Liver (tissue), 9 donors: Measurements from ENCODE around the gene MAGEC1. TPM values are rescaled to one million over a fixed set of nuclear protein-coding genes. Genes with fewer than 3 reads are reported as not detected.

ENCODE experiments used
- DNase-seq: peaks from one replicate; pipeline ENCODE4 v3.0.0-alpha.2; 2017; ENCODE audit warnings: low spot score
- H3K27ac ChIP-seq, 2 donors: one replicate each; pipeline ENCODE4 v1.7.0; 2013; ENCODE audit warnings: inconsistent platforms in 2 of 2, low read length in 2 of 2, control low read depth in 1 of 2, low read depth in 1 of 2, mild to moderate bottlenecking in 1 of 2
- H3K27me3 ChIP-seq, 4 donors: one replicate each; pipeline versions ENCODE4 v1.6.1 to v1.7.0; 2013; ENCODE audit warnings: low read length in 3 of 4, inconsistent platforms in 1 of 4, mild to moderate bottlenecking in 1 of 4, moderate library complexity in 1 of 4; ENCODE audit not compliant: control insufficient read depth in 4 of 4, insufficient read depth in 4 of 4
- H3K36me3 ChIP-seq, 4 donors: one replicate each; pipeline versions ENCODE4 v1.6.1 to v1.7.0; 2013; ENCODE audit warnings: low read length in 3 of 4, mild to moderate bottlenecking in 3 of 4, low read depth in 1 of 4, moderate library complexity in 1 of 4; ENCODE audit not compliant: control insufficient read depth in 4 of 4, insufficient read depth in 3 of 4
- H3K4me1 ChIP-seq, 4 donors: one replicate each; pipeline versions ENCODE4 v1.6.1 to v1.7.0; 2013; ENCODE audit warnings: low read length in 3 of 4, mild to moderate bottlenecking in 3 of 4, moderate library complexity in 1 of 4; ENCODE audit not compliant: control insufficient read depth in 4 of 4, insufficient read depth in 4 of 4
- H3K4me3 ChIP-seq, 3 donors: one replicate each; pipeline versions ENCODE4 v1.6.1 to v1.7.0; 2013; ENCODE audit warnings: low read length in 3 of 3, control low read depth in 1 of 3, low read depth in 1 of 3, mild to moderate bottlenecking in 1 of 3
- H3K9ac ChIP-seq, 2 donors: one replicate each; pipeline ENCODE4 v1.7.0; 2013; ENCODE audit warnings: low read length in 2 of 2, mild to moderate bottlenecking in 2 of 2, moderate library complexity in 2 of 2, control low read depth in 1 of 2, low read depth in 1 of 2
- H3K9me3 ChIP-seq, 4 donors: one replicate each; pipeline versions ENCODE4 v1.6.1 to v1.7.0; 2013; ENCODE audit warnings: low read length in 3 of 4; ENCODE audit not compliant: control insufficient read depth in 4 of 4
- CTCF ChIP-seq: fragments of 150-350 bp; IDR thresholded peaks from 2 replicates; pipeline ENCODE4 v1.5.1; 2017; ENCODE audit warnings: improper control_type of control experiment, low read depth, low read length; ENCODE audit not compliant: missing input control
- EGR1 ChIP-seq, 2 donors: IDR thresholded peaks; 2 replicates each; pipeline ENCODE4 v1.6.1; 2016 to 2018; ENCODE audit warnings: antibody characterized with exemption in 2 of 2, low read depth in 2 of 2
- FOXA1 ChIP-seq: IDR thresholded peaks from 2 replicates; pipeline ENCODE4 v1.6.1; 2016; ENCODE audit warnings: antibody characterized with exemption
- FOXA2 ChIP-seq: IDR thresholded peaks from 2 replicates; pipeline ENCODE4 v1.6.1; 2016; ENCODE audit warnings: antibody characterized with exemption
- GABPA ChIP-seq, 2 donors: IDR thresholded peaks in 1 of 2; conservative IDR thresholded peaks in 1 of 2; 2 replicates each; pipeline ENCODE4 v1.6.1; 2016; ENCODE audit warnings: antibody characterized with exemption in 2 of 2, mild to moderate bottlenecking in 1 of 2, moderate library complexity in 1 of 2
- HNF4A ChIP-seq, 2 donors: conservative IDR thresholded peaks; 2 replicates each; pipeline ENCODE4 v1.6.1; 2016; ENCODE audit warnings: antibody characterized with exemption in 2 of 2, mild to moderate bottlenecking in 2 of 2
- HNF4G ChIP-seq: IDR thresholded peaks from 2 replicates; pipeline ENCODE4 v1.6.1; 2016; ENCODE audit warnings: antibody characterized with exemption
- JUND ChIP-seq, 2 donors: IDR thresholded peaks; 2 replicates each; pipeline ENCODE4 v1.6.1; 2016; ENCODE audit warnings: antibody characterized with exemption in 2 of 2
- MAX ChIP-seq: IDR thresholded peaks from 2 replicates; pipeline ENCODE4 v1.6.1; 2016; ENCODE audit warnings: antibody characterized with exemption
- NR2F2 ChIP-seq: IDR thresholded peaks from 2 replicates; pipeline ENCODE4 v1.6.1; 2016; ENCODE audit warnings: antibody characterized with exemption
- RAD21 ChIP-seq, 2 donors: IDR thresholded peaks; 2 replicates each; pipeline ENCODE4 v1.6.1; 2016; ENCODE audit warnings: antibody characterized with exemption in 2 of 2, mild to moderate bottlenecking in 2 of 2
- RXRA ChIP-seq, 2 donors: IDR thresholded peaks; 2 replicates each; pipeline ENCODE4 v1.6.1; 2017 to 2018; ENCODE audit warnings: antibody characterized with exemption in 2 of 2, mild to moderate bottlenecking in 1 of 2
- SP1 ChIP-seq: IDR thresholded peaks from 2 replicates; pipeline ENCODE4 v1.6.1; 2018; ENCODE audit warnings: antibody characterized with exemption, mild to moderate bottlenecking
- TAF1 ChIP-seq: conservative IDR thresholded peaks from 2 replicates; pipeline ENCODE4 v1.6.1; 2016; ENCODE audit warnings: antibody characterized with exemption, mild to moderate bottlenecking
- YY1 ChIP-seq: IDR thresholded peaks from 2 replicates; pipeline ENCODE4 v1.6.1; 2016; ENCODE audit warnings: antibody characterized with exemption, mild to moderate bottlenecking
- whole genome bisulfite sequencing: extraction: QIAGEN DNeasy Blood & Tissue Kit; methylation state at CpG from one replicate; pipeline ENCODE4 v1.1.7; 2013; 5-methylcytosine and 5-hydroxymethylcytosine counted together
- polyA plus RNA-seq, 2 donors: library from polyadenylated mRNA; stranded (reverse) in 1 of 2; unstranded in 1 of 2; fragments of 200-250 nt in 1 of 2; fragments of >200 nt in 1 of 2; fragmentation: Nextera tagmentation in 1 of 2; extraction: Ambion mirVana in 1 of 2; gene quantifications; one replicate each; pipeline versions ENCODE4 v1.2.1 to v1.2.3, GENCODE V29; 2013 to 2015
- total RNA-seq, 2 donors: library from RNA; depleted of rRNA; stranded (reverse); fragments of >200 nt; gene quantifications; one replicate each; pipeline ENCODE4 v1.2.3, GENCODE V29; 2014
- TF ChIP-seq, protein P1 (sequence below): IDR thresholded peaks from 2 replicates; pipeline ENCODE4 v1.6.1; 2016; ENCODE audit warnings: antibody characterized with exemption, mild to moderate bottlenecking
- TF ChIP-seq, protein P2 (sequence below): IDR thresholded peaks from 2 replicates; pipeline ENCODE4 v1.6.1; 2016; ENCODE audit warnings: antibody characterized with exemption
- TF ChIP-seq, protein P3 (sequence below): IDR thresholded peaks from 2 replicates; pipeline ENCODE4 v1.6.1; 2016; ENCODE audit warnings: antibody characterized with exemption
- donor health status: healthy.
- donor health status: healthy.
- donor health status: healthy.
- donor health status: healthy.
- donor health status: healthy.

MAGEC1 gene
- total and polyA plus RNA-seq, 4 donors = not detected

DNA sequence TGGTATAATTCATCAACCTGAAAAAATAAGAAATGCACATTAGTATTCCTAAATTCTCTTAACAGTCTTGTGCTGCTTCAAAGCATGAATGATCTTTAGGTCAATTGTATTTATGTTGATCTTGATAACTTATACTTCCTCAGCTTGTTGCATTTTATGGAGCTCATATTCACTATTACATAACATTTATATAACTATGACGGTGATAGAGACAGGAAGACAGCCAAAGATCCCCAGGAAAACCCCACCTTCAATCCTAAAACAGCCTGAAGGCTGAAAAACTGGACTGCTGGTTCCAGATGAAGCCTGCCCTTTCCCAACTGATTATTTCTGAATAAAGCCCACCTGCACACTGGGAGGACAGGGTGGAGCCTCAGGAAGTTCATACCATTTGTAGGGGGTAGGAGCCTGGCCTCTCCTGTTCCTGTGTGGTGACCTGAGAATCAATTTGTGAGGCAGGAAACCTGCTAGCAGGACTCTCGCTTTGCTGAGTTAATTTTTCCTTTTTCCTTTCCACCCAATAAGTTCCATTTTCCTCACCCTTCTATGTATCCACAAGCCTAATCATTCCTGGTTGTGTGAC is 30.5 kb downstream of the MAGEC1 start:
- Histone ChIP-seq H3K9me3 (no peaks in the 10 kb centered on the region), H3K36me3 (no peaks in the 10 kb centered on the region), H3K4me1 (no peaks in the 10 kb centered on the region), H3K4me3 (no peak overlapping the region), H3K27me3 (no peaks in the 10 kb centered on the region), H3K9ac (no peak overlapping the region), H3K27ac (no peak overlapping the region)
- WGBS = 49% methylated on average over 2 of the region's 2 CpGs
- no peak for DNase-seq
- no peak for TF ChIP-seq HNF4A (conservative IDR thresholded peaks at IDR 0.05)
- TF ChIP-seq HNF4G = no peak
- TF ChIP-seq SP1 = no peak
- TF ChIP-seq GABPA (IDR thresholded peaks at IDR 0.05 in 1 of 2, conservative IDR thresholded peaks at IDR 0.05 in 1 of 2) = no peak
- no peak for TF ChIP-seq FOXA1
- no peak for TF ChIP-seq NR2F2
- TF ChIP-seq, protein P1, sequence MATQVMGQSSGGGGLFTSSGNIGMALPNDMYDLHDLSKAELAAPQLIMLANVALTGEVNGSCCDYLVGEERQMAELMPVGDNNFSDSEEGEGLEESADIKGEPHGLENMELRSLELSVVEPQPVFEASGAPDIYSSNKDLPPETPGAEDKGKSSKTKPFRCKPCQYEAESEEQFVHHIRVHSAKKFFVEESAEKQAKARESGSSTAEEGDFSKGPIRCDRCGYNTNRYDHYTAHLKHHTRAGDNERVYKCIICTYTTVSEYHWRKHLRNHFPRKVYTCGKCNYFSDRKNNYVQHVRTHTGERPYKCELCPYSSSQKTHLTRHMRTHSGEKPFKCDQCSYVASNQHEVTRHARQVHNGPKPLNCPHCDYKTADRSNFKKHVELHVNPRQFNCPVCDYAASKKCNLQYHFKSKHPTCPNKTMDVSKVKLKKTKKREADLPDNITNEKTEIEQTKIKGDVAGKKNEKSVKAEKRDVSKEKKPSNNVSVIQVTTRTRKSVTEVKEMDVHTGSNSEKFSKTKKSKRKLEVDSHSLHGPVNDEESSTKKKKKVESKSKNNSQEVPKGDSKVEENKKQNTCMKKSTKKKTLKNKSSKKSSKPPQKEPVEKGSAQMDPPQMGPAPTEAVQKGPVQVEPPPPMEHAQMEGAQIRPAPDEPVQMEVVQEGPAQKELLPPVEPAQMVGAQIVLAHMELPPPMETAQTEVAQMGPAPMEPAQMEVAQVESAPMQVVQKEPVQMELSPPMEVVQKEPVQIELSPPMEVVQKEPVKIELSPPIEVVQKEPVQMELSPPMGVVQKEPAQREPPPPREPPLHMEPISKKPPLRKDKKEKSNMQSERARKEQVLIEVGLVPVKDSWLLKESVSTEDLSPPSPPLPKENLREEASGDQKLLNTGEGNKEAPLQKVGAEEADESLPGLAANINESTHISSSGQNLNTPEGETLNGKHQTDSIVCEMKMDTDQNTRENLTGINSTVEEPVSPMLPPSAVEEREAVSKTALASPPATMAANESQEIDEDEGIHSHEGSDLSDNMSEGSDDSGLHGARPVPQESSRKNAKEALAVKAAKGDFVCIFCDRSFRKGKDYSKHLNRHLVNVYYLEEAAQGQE = no peak
- no peak for TF ChIP-seq RAD21 (IDR thresholded peaks at IDR 0.05)
- no peak for TF ChIP-seq TAF1
- no peak for TF ChIP-seq EGR1 (IDR thresholded peaks at IDR 0.05; ENCODE audit: low read depth in 2 of 2)
- TF ChIP-seq, protein P2, sequence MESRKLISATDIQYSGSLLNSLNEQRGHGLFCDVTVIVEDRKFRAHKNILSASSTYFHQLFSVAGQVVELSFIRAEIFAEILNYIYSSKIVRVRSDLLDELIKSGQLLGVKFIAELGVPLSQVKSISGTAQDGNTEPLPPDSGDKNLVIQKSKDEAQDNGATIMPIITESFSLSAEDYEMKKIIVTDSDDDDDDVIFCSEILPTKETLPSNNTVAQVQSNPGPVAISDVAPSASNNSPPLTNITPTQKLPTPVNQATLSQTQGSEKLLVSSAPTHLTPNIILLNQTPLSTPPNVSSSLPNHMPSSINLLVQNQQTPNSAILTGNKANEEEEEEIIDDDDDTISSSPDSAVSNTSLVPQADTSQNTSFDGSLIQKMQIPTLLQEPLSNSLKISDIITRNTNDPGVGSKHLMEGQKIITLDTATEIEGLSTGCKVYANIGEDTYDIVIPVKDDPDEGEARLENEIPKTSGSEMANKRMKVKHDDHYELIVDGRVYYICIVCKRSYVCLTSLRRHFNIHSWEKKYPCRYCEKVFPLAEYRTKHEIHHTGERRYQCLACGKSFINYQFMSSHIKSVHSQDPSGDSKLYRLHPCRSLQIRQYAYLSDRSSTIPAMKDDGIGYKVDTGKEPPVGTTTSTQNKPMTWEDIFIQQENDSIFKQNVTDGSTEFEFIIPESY = no peak
- no peak for TF ChIP-seq MAX
- no peak for TF ChIP-seq CTCF
- no peak for TF ChIP-seq JUND (IDR thresholded peaks at IDR 0.05)
- no peak for TF ChIP-seq YY1
- no peak for TF ChIP-seq RXRA (IDR thresholded peaks at IDR 0.05)

- no peaks in the 10 kb centered on the region for H3K36me3 ChIP-seq
- no peaks in the 10 kb centered on the region for H3K4me1 ChIP-seq
- DNase-seq = no peak
- no peak overlapping the region for H3K9ac ChIP-seq
- H3K27ac ChIP-seq = no peak overlapping the region
- H3K9me3 ChIP-seq = no peaks in the 10 kb centered on the region
- no peaks in the 10 kb centered on the region for H3K27me3 ChIP-seq
- 33% methylated on average over 2 of the region's 2 CpGs for WGBS
- no peak overlapping the region for H3K4me3 ChIP-seq
- TF ChIP-seq SP1 = no peak
- TF ChIP-seq HNF4G = no peak
- TF ChIP-seq TAF1 = no peak
- no peak for TF ChIP-seq FOXA2
- TF ChIP-seq YY1 = no peak
- TF ChIP-seq, protein P3, sequence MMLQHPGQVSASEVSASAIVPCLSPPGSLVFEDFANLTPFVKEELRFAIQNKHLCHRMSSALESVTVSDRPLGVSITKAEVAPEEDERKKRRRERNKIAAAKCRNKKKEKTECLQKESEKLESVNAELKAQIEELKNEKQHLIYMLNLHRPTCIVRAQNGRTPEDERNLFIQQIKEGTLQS = no peak
- TF ChIP-seq HNF4A (conservative IDR thresholded peaks at IDR 0.05) = no peak
- no peak for TF ChIP-seq NR2F2
- TF ChIP-seq, protein P2 = no peak
- TF ChIP-seq JUND (IDR thresholded peaks at IDR 0.05) = no peak
- TF ChIP-seq RAD21 (IDR thresholded peaks at IDR 0.05) = no peak
- TF ChIP-seq, protein P1 = no peak
- no peak for TF ChIP-seq GABPA (IDR thresholded peaks at IDR 0.05 in 1 of 2, conservative IDR thresholded peaks at IDR 0.05 in 1 of 2)
- TF ChIP-seq MAX = no peak
These were observed 32.0 kb downstream of the MAGEC1 start for GRCh38 chrX:141935645-141936044.
